Left ventricle myocardium superior (tissue), 1 donor: ENCODE results near the gene TOMM6. TPM values are rescaled to one million over a fixed set of nuclear protein-coding genes. Genes with fewer than 3 reads are reported as not detected.

Source experiments
- ATAC-seq: fragments of 200-7000 bp; cut with Tn5 transposase; one replicate; pipeline ENCODE4 v1.9.1; 2020; ENCODE audit warnings: mild to moderate bottlenecking, moderate library complexity
- DNase-seq: peaks from one replicate; pipeline ENCODE4 v3.0.0-alpha.2; 2020
- intact Hi-C: fragments of 100-400 bp; cut with micrococcal nuclease; formaldehyde crosslinking; loops from one replicate; pipeline ENCODE4 v1.11.0; 2022
- long read RNA-seq: library from polyadenylated mRNA; unstranded; transcript quantifications from one replicate; pipeline ENCODE4 v2.0.0, GENCODE V29; 2021
- total RNA-seq: library from RNA; stranded (reverse); fragmentation: NEBNext Ultra II Directional; extraction: Animal tissue kit (Norgen Biotek cat#: 25700); gene quantifications from one replicate; pipeline ENCODE4 v1.2.1, GENCODE V29; 2021
- donor health status: DM: no; HTN: yes; CAD: no; lungs with severe emphysema.

Gene TOMM6
- total RNA-seq = 216 TPM
- long read RNA-seq, transcript TOMM6-201 (3 exons, 595 nt) = major isoform, 37 of 67 reads
- long read RNA-seq, transcript TOMM6-202 (3 exons, 637 nt) = minor isoform, 30 of 67 reads
- long read RNA-seq, partial matches to known transcripts = 0 of 67 reads
- long read RNA-seq, other reads (novel, unspliced or antisense) = 0 of 67 reads

- intact Hi-C loops = loop anchor here (10.0 kb wide), 1 partner anchor 257 kb away; no protein-coding TSS in a partner anchor
- DNase-seq (peak; percentile 97), ATAC-seq (peak; percentile 84)
Observed at GRCh38 chr6:41787219-41787917, at the start of gene TOMM6. Gene TOMM6, plus strand, starts transcription at chr6:41787694. Its CDS starts 4 bp downstream, at chr6:41787698.

- intact Hi-C loops = no loop called here
- no peak for ATAC-seq
- DNase-seq = peak; percentile 9
Observed at GRCh38 chr6:41739041-41739440, 48.5 kb upstream of the TOMM6 start.

GRCh38 chr6:41740366-41741162 lies 46.9 kb upstream of the TOMM6 start:
- DNase-seq = peak; percentile 1
- intact Hi-C loops = no loop called here
- no peak for ATAC-seq

- no peak for DNase-seq
- intact Hi-C loops = no loop called here
- no peak for ATAC-seq
Observed at GRCh38 chr6:41741625-41742490, 45.6 kb upstream of the TOMM6 start.

GRCh38 chr6:41743406-41744235 lies 43.9 kb upstream of the TOMM6 start:
- intact Hi-C loops = no loop called here
- no peak for ATAC-seq
- no peak for DNase-seq

GRCh38 chr6:41744236-41744787 lies 43.2 kb upstream of the TOMM6 start:
- intact Hi-C loops = no loop called here
- DNase-seq (no peak), ATAC-seq (no peak)

- ATAC-seq (no peak), DNase-seq (no peak)
- intact Hi-C loops = no loop called here
Observed at GRCh38 chr6:41746107-41746506, 41.4 kb upstream of the TOMM6 start.

- intact Hi-C loops = no loop called here
- ATAC-seq (no peak), DNase-seq (no peak)
Observed at GRCh38 chr6:41747256-41748101, 40.0 kb upstream of the TOMM6 start, which contains the start of gene PGC. Gene PGC, minus strand, starts transcription at chr6:41747397. Its CDS starts 63 bp downstream, at chr6:41747334.

GRCh38 chr6:41748102-41748477 lies 39.4 kb upstream of the TOMM6 start:
- ATAC-seq (no peak), DNase-seq (no peak)
- intact Hi-C loops = no loop called here

GRCh38 chr6:41748542-41748941 lies 39.0 kb upstream of the TOMM6 start:
- DNase-seq (no peak), ATAC-seq (no peak)
- intact Hi-C loops = no loop called here

- DNase-seq (no peak), ATAC-seq (no peak)
- intact Hi-C loops = no loop called here
Observed at GRCh38 chr6:41750374-41750773, 37.1 kb upstream of the TOMM6 start.

GRCh38 chr6:41755895-41756294 lies 31.6 kb upstream of the TOMM6 start:
- DNase-seq (no peak), ATAC-seq (no peak)
- intact Hi-C loops = no loop called here

- ATAC-seq = no peak
- intact Hi-C loops = no loop called here
- DNase-seq = no peak
Observed at GRCh38 chr6:41756354-41756753, 31.1 kb upstream of the TOMM6 start.

GRCh38 chr6:41757271-41757670 lies 30.2 kb upstream of the TOMM6 start:
- intact Hi-C loops = no loop called here
- DNase-seq (no peak), ATAC-seq (no peak)

GRCh38 chr6:41757931-41758640 lies 29.4 kb upstream of the TOMM6 start:
- no peak for DNase-seq
- intact Hi-C loops = no loop called here
- no peak for ATAC-seq

- intact Hi-C loops = no loop called here
- no peak for ATAC-seq
- DNase-seq = no peak
Observed at GRCh38 chr6:41758641-41759035, 28.9 kb upstream of the TOMM6 start.
